Neuronal stem cell (in vitro differentiated cells): ENCODE results near the gene BTN2A1.
A peak's percentile ranks its signal among the peaks of the same experiment; 100 is the strongest.

Experiments used
- DNase-seq: peaks from one replicate; pipeline ENCODE4 v3.0.0-alpha.2; 2013; ENCODE audit warnings: low spot score
- H2AFZ ChIP-seq: one replicate; pipeline ENCODE4 v1.6.1; 2013; ENCODE audit warnings: mild to moderate bottlenecking, low read length, inconsistent platforms
- H2AK5ac ChIP-seq: 2 replicates; pipeline ENCODE4 v1.6.1; 2013; ENCODE audit warnings: low read depth, mild to moderate bottlenecking, inconsistent platforms, low read length, moderate library complexity, mixed read lengths
- H2BK120ac ChIP-seq: 2 replicates; pipeline ENCODE4 v1.6.1; 2013; ENCODE audit warnings: low read depth, mild to moderate bottlenecking, inconsistent platforms, low read length, moderate library complexity, mixed read lengths
- H2BK12ac ChIP-seq: one replicate; pipeline ENCODE4 v1.6.1; 2013; ENCODE audit warnings: low read length, inconsistent platforms
- H2BK15ac ChIP-seq: 2 replicates; pipeline ENCODE4 v1.6.1; 2013; ENCODE audit warnings: mild to moderate bottlenecking, low read length, inconsistent platforms, mixed read lengths
- H2BK5ac ChIP-seq: one replicate; pipeline ENCODE4 v1.6.1; 2013; ENCODE audit warnings: inconsistent platforms, mild to moderate bottlenecking, low read length, moderate library complexity
- H3K14ac ChIP-seq: one replicate; pipeline ENCODE4 v1.6.1; 2013; ENCODE audit warnings: low read length, inconsistent platforms
- H3K18ac ChIP-seq: 2 replicates; pipeline ENCODE4 v1.6.1; 2013; ENCODE audit warnings: low read length, inconsistent platforms
- H3K23ac ChIP-seq: 2 replicates; pipeline ENCODE4 v1.6.1; 2013; ENCODE audit warnings: low read depth, mild to moderate bottlenecking, mixed read lengths, low read length, inconsistent platforms; ENCODE audit not compliant: poor library complexity
- H3K27ac ChIP-seq: replicated peaks from 3 replicates; pipeline ENCODE4 v1.5.1; 2013; ENCODE audit warnings: low read length, inconsistent platforms
- H3K27me3 ChIP-seq, 3 experiments: 2 replicates each; pipeline ENCODE4 v1.6.1; 2013; ENCODE audit warnings: low read length in 3 of 3, mild to moderate bottlenecking in 2 of 3, inconsistent platforms in 1 of 3, low read depth in 1 of 3, mixed read lengths in 1 of 3, moderate library complexity in 1 of 3; ENCODE audit not compliant: control insufficient read depth in 3 of 3, insufficient read depth in 3 of 3
- H3K36me3 ChIP-seq, 2 donors: replicated peaks in 1 of 2; 2 replicates each; pipeline ENCODE4 v1.6.1; 2013; ENCODE audit warnings: low read length in 2 of 2; ENCODE audit not compliant: control insufficient read depth in 2 of 2, insufficient read depth in 2 of 2
- H3K4ac ChIP-seq: 2 replicates; pipeline ENCODE4 v1.6.1; 2013; ENCODE audit warnings: inconsistent platforms, mild to moderate bottlenecking, low read length, moderate library complexity
- H3K4me1 ChIP-seq, 2 donors: 1 replicate in 1 of 2; 2 replicates in 1 of 2; pipeline ENCODE4 v1.6.1; 2013; ENCODE audit warnings: low read length in 2 of 2, low read depth in 1 of 2; ENCODE audit not compliant: control insufficient read depth in 2 of 2, insufficient read depth in 1 of 2
- H3K4me2 ChIP-seq: one replicate; pipeline ENCODE4 v1.6.1; 2013; ENCODE audit warnings: mild to moderate bottlenecking, low read length, inconsistent platforms; ENCODE audit not compliant: insufficient read depth, poor library complexity, severe bottlenecking
- H3K4me3 ChIP-seq, 2 donors: 2 replicates each; pipeline ENCODE4 v1.5.1; 2013; ENCODE audit warnings: low read length in 2 of 2, mild to moderate bottlenecking in 2 of 2, inconsistent platforms in 1 of 2, moderate library complexity in 1 of 2
- H3K79me1 ChIP-seq: one replicate; pipeline ENCODE4 v1.6.1; 2013; ENCODE audit warnings: low read depth, mild to moderate bottlenecking, inconsistent platforms, low read length, moderate library complexity
- H3K9ac ChIP-seq: one replicate; pipeline ENCODE4 v1.6.1; 2013; ENCODE audit warnings: mild to moderate bottlenecking, low read depth, low read length, inconsistent platforms; ENCODE audit not compliant: poor library complexity
- H3K9me3 ChIP-seq, 2 donors: replicated peaks in 1 of 2; 2 replicates each; pipeline versions ENCODE3 to v1.6.1; 2013; ENCODE audit warnings: low read length in 2 of 2, mild to moderate bottlenecking in 2 of 2, inconsistent platforms in 1 of 2, low read depth in 1 of 2, mixed read lengths in 1 of 2, moderate library complexity in 1 of 2; ENCODE audit not compliant: control insufficient read depth in 2 of 2, insufficient read depth in 1 of 2
- H4K8ac ChIP-seq: one replicate; pipeline ENCODE4 v1.6.1; 2013; ENCODE audit warnings: low read depth, mild to moderate bottlenecking, inconsistent platforms, low read length, moderate library complexity
- H4K91ac ChIP-seq: one replicate; pipeline ENCODE4 v1.6.1; 2013; ENCODE audit warnings: low read length, low read depth, mild to moderate bottlenecking, inconsistent platforms; ENCODE audit not compliant: poor library complexity
- WGBS, 2 donors: extraction: QIAGEN DNeasy Blood & Tissue Kit; methylation state at CpG; one replicate each; pipeline ENCODE4 v1.1.7; 2013; ENCODE audit warnings: missing lambda C conversion rate in 2 of 2, mixed read lengths in 1 of 2; ENCODE audit not compliant: insufficient read length in 2 of 2, insufficient replicate concordance in 1 of 2; ENCODE audit errors: extremely low coverage in 2 of 2; 5-methylcytosine and 5-hydroxymethylcytosine counted together

The BTN2A1 gene

GRCh38 chr6:26500102-26500501 lies 42.3 kb downstream of the BTN2A1 start, which contains the start of gene BTN1A1:
BTN1A1 (plus strand) TSS chr6:26500303; CDS start chr6:26501287, 984 bp downstream.
- H3K4me1 ChIP-seq, result peaks cover 0 to 7% of the 10 kb centered on the region in 2 donors
- peaks cover 4 to 76% (median 20%) of the 10 kb centered on the region in 3 experiments for H3K27me3 ChIP-seq
- no peak within 1 kb of the TSS for H2BK120ac ChIP-seq
- no peak within 1 kb of the TSS for H3K4me2 ChIP-seq
- H3K4ac ChIP-seq, result no peak within 1 kb of the TSS
- H3K9me3 ChIP-seq, result peaks cover 3 to 8% of the 10 kb centered on the region in 2 donors
- WGBS, 2 donors, result no CpG with 5 or more reads among the region's 2 CpGs
- no peak within 1 kb of the TSS for H3K14ac ChIP-seq
- no peaks in the 10 kb centered on the region for H3K36me3 ChIP-seq
- no peak within 1 kb of the TSS for H3K27ac ChIP-seq
- H3K18ac ChIP-seq, result no peak within 1 kb of the TSS
- no peak within 1 kb of the TSS for H2BK12ac ChIP-seq
- H4K8ac ChIP-seq, result no peak within 1 kb of the TSS
- H3K23ac ChIP-seq, result no peak within 1 kb of the TSS
- no peak within 1 kb of the TSS for H2BK5ac ChIP-seq
- H4K91ac ChIP-seq, result no peak within 1 kb of the TSS
- H2AFZ ChIP-seq, result no peak within 1 kb of the TSS
- H3K4me3 ChIP-seq, result no peak within 1 kb of the TSS
- no peak for DNase-seq
- H3K79me1 ChIP-seq, result no peaks in the 10 kb centered on the region
- no peak within 1 kb of the TSS for H2BK15ac ChIP-seq
- no peak within 1 kb of the TSS for H3K9ac ChIP-seq
- H2AK5ac ChIP-seq, result no peak within 1 kb of the TSS

- Histone ChIP-seq H3K27me3 (peaks cover 4 to 71% (median 20%) of the 10 kb centered on the region in 3 experiments), H3K23ac (peak overlapping the region; percentile 12), H2BK12ac (no peak overlapping the region), H3K79me1 (no peaks in the 10 kb centered on the region), H2AFZ (peak overlapping the region; percentile 92), H3K36me3 (no peaks in the 10 kb centered on the region), H4K91ac (no peak overlapping the region), H3K4me2 (peak overlapping the region; percentile 51), H3K4ac (no peak overlapping the region), H3K18ac (peak overlapping the region; percentile 61), H2BK5ac (peak overlapping the region; percentile 63), H2BK15ac (no peak overlapping the region), H2BK120ac (no peak overlapping the region), H3K9me3 (peaks cover 3 to 8% of the 10 kb centered on the region in 2 donors), H2AK5ac (no peak overlapping the region), H4K8ac (no peak overlapping the region), H3K9ac (peak overlapping the region; percentile 47), H3K4me3 (peak overlapping the region; percentile 18 to 80), H3K27ac (no peak overlapping the region), H3K14ac (peak overlapping the region; percentile 96), H3K4me1 (peaks cover 0 to 7% of the 10 kb centered on the region in 2 donors)
- DNase-seq, result no peak
- no CpG with 5 or more reads among the region's 49 CpGs for WGBS, 2 donors
Observed at GRCh38 chr6:26501482-26501986, 43.8 kb downstream of the BTN2A1 start.

- no peak overlapping the region for H2AFZ ChIP-seq
Observed at GRCh38 chr6:26502165-26502564, 44.4 kb downstream of the BTN2A1 start.

GRCh38 chr6:26502626-26503025 lies 44.9 kb downstream of the BTN2A1 start:
- H4K8ac ChIP-seq, result no peak overlapping the region
- WGBS, 2 donors, result no CpG with 5 or more reads among the region's 3 CpGs
- H3K14ac ChIP-seq, result no peak overlapping the region
- no peak overlapping the region for H4K91ac ChIP-seq
- DNase-seq, result no peak
- H2AK5ac ChIP-seq, result no peak overlapping the region
- no peaks in the 10 kb centered on the region for H3K36me3 ChIP-seq
- no peak overlapping the region for H3K4me3 ChIP-seq
- H3K23ac ChIP-seq, result no peak overlapping the region
- no peak overlapping the region for H2BK120ac ChIP-seq
- no peak overlapping the region for H2AFZ ChIP-seq
- peaks cover 4 to 66% (median 18%) of the 10 kb centered on the region in 3 experiments for H3K27me3 ChIP-seq
- H2BK5ac ChIP-seq, result no peak overlapping the region
- H3K9ac ChIP-seq, result no peak overlapping the region
- H3K27ac ChIP-seq, result no peak overlapping the region
- H2BK15ac ChIP-seq, result no peak overlapping the region
- H3K79me1 ChIP-seq, result no peaks in the 10 kb centered on the region
- H3K4me2 ChIP-seq, result no peak overlapping the region
- H2BK12ac ChIP-seq, result no peak overlapping the region
- H3K4me1 ChIP-seq, result peaks cover 0 to 7% of the 10 kb centered on the region in 2 donors
- no peak overlapping the region for H3K18ac ChIP-seq
- peaks cover 3 to 8% of the 10 kb centered on the region in 2 donors for H3K9me3 ChIP-seq
- H3K4ac ChIP-seq, result no peak overlapping the region

More at GRCh38 chr6:26502165-26502564, 44.4 kb downstream of the BTN2A1 start:
- H3K4me2 ChIP-seq, result no peak overlapping the region
- H4K8ac ChIP-seq, result no peak overlapping the region
- no peak overlapping the region for H4K91ac ChIP-seq
- no peak overlapping the region for H3K9ac ChIP-seq
- no peak overlapping the region for H3K27ac ChIP-seq
- H3K23ac ChIP-seq, result no peak overlapping the region
- no peak overlapping the region for H3K18ac ChIP-seq
- H3K4me1 ChIP-seq, result peaks cover 0 to 7% of the 10 kb centered on the region in 2 donors
- no peak overlapping the region for H2BK15ac ChIP-seq
- no peaks in the 10 kb centered on the region for H3K36me3 ChIP-seq
- no peak overlapping the region for H3K14ac ChIP-seq
- H3K4me3 ChIP-seq, result no peak overlapping the region
- peaks cover 3 to 8% of the 10 kb centered on the region in 2 donors for H3K9me3 ChIP-seq
- H3K27me3 ChIP-seq, result peaks cover 4 to 70% (median 20%) of the 10 kb centered on the region in 3 experiments
- no peak overlapping the region for H2AK5ac ChIP-seq
- no peak overlapping the region for H3K4ac ChIP-seq
- H2BK120ac ChIP-seq, result no peak overlapping the region
- DNase-seq, result no peak
- H2BK12ac ChIP-seq, result no peak overlapping the region
- no peak overlapping the region for H2BK5ac ChIP-seq
- H3K79me1 ChIP-seq, result no peaks in the 10 kb centered on the region
